OCI-LY1 (cell line): ENCODE measurements around the gene PDE11A.

Source experiments
- H2AFZ ChIP-seq: fragments of 200-600 bp; sonication (generic), shearing (Covaris generic); 2 replicates; pipeline ENCODE4 v1.6.0; 2014; ENCODE audit warnings: antibody characterized with exemption, mild to moderate bottlenecking, low read length
- H3F3A ChIP-seq: fragments of 200-600 bp; sonication (generic), shearing (Covaris generic); 2 replicates; pipeline ENCODE4 v1.6.0; 2014; ENCODE audit warnings: mild to moderate bottlenecking, antibody characterized with exemption, low read length, moderate library complexity; ENCODE audit not compliant: insufficient read depth
- H3K27ac ChIP-seq: fragments of 200-600 bp; sonication (generic); 2 replicates; pipeline ENCODE4 v1.5.1; 2014; ENCODE audit warnings: low read length, mixed run types, mild to moderate bottlenecking, low read depth; ENCODE audit not compliant: poor library complexity, severe bottlenecking
- H3K27me3 ChIP-seq: fragments of 200-600 bp; sonication (generic); 2 replicates; pipeline ENCODE4 v1.6.0; 2014; ENCODE audit warnings: antibody characterized with exemption, mild to moderate bottlenecking, low read length, moderate library complexity; ENCODE audit not compliant: insufficient read depth
- H3K36me3 ChIP-seq: fragments of 200-600 bp; sonication (generic); 2 replicates; pipeline ENCODE4 v1.6.1; 2014; ENCODE audit warnings: mild to moderate bottlenecking, antibody characterized with exemption, low read length, moderate library complexity, mixed read lengths; ENCODE audit not compliant: insufficient read depth
- H3K4me1 ChIP-seq: fragments of 200-600 bp; sonication (generic); 2 replicates; pipeline ENCODE4 v1.5.1; 2014; ENCODE audit warnings: mild to moderate bottlenecking, low read length, moderate library complexity; ENCODE audit not compliant: insufficient read depth, severe bottlenecking
- H3K4me2 ChIP-seq: fragments of 200-600 bp; sonication (generic), shearing (Covaris generic); 2 replicates; pipeline ENCODE4 v1.6.1; 2014; ENCODE audit warnings: low read length
- H3K4me3 ChIP-seq: fragments of 200-600 bp; sonication (generic); 2 replicates; pipeline ENCODE4 v1.5.1; 2014; ENCODE audit warnings: low read length, low read depth, mild to moderate bottlenecking, mixed read lengths; ENCODE audit not compliant: poor library complexity, severe bottlenecking
- H3K79me2 ChIP-seq: fragments of 200-600 bp; shearing (Covaris generic); 2 replicates; pipeline ENCODE4 v1.6.1; 2016; ENCODE audit warnings: mixed run types, low read length, mixed read lengths; ENCODE audit not compliant: insufficient read depth
- H3K9ac ChIP-seq: fragments of 200-600 bp; sonication (generic), shearing (Covaris generic); 2 replicates; pipeline ENCODE4 v1.6.1; 2014; ENCODE audit warnings: mild to moderate bottlenecking, low read length, mixed read lengths
- H3K9me2 ChIP-seq: fragments of 200-600 bp; sonication (generic), shearing (Covaris generic); 2 replicates; pipeline ENCODE4 v1.6.1; 2014; ENCODE audit warnings: low read depth, mild to moderate bottlenecking, low read length, mixed read lengths
- H3K9me3 ChIP-seq: fragments of 200-600 bp; shearing (Covaris generic); 2 replicates; pipeline ENCODE4 v1.6.1; 2014; ENCODE audit warnings: low read length, mixed read lengths
- H4K20me1 ChIP-seq: fragments of 200-600 bp; sonication (generic), shearing (Covaris generic); 2 replicates; pipeline ENCODE4 v1.6.0; 2016; ENCODE audit warnings: mild to moderate bottlenecking, low read length; ENCODE audit not compliant: insufficient read depth
- EZH2 ChIP-seq: fragments of 200-600 bp; sonication (generic), shearing (Covaris generic); IDR thresholded peaks from 2 replicates; pipeline ENCODE4 v1.8.0; 2017; ENCODE audit warnings: borderline replicate concordance, mixed run types, mild to moderate bottlenecking, antibody characterized with exemption, low read length, moderate library complexity, mixed read lengths
- TF ChIP-seq, protein P1 (sequence below): fragments of 200-600 bp; sonication (generic), shearing (Covaris generic); IDR thresholded peaks from 2 replicates; pipeline ENCODE4 v1.5.1; 2017; ENCODE audit warnings: mild to moderate bottlenecking, antibody characterized with exemption, low read length, moderate library complexity, mixed read lengths

Gene PDE11A

GRCh38 chr2:178115271-178115670 lies 42.7 kb upstream of the PDE11A start:
- H3K4me2 ChIP-seq: no peak overlapping the region
- no peaks in the 10 kb centered on the region for H3F3A ChIP-seq
- H3K79me2 ChIP-seq: no peaks in the 10 kb centered on the region
- H3K27me3 ChIP-seq: no peaks in the 10 kb centered on the region
- no peaks in the 10 kb centered on the region for H3K9me2 ChIP-seq
- no peaks in the 10 kb centered on the region for H3K9me3 ChIP-seq
- H2AFZ ChIP-seq: no peak overlapping the region
- TF ChIP-seq, protein P1, sequence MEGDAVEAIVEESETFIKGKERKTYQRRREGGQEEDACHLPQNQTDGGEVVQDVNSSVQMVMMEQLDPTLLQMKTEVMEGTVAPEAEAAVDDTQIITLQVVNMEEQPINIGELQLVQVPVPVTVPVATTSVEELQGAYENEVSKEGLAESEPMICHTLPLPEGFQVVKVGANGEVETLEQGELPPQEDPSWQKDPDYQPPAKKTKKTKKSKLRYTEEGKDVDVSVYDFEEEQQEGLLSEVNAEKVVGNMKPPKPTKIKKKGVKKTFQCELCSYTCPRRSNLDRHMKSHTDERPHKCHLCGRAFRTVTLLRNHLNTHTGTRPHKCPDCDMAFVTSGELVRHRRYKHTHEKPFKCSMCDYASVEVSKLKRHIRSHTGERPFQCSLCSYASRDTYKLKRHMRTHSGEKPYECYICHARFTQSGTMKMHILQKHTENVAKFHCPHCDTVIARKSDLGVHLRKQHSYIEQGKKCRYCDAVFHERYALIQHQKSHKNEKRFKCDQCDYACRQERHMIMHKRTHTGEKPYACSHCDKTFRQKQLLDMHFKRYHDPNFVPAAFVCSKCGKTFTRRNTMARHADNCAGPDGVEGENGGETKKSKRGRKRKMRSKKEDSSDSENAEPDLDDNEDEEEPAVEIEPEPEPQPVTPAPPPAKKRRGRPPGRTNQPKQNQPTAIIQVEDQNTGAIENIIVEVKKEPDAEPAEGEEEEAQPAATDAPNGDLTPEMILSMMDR: no peak
- no peak for TF ChIP-seq EZH2
- H3K9ac ChIP-seq: no peak overlapping the region
- no peak overlapping the region for H3K4me3 ChIP-seq
- peaks cover 17% of the 10 kb centered on the region for H3K4me1 ChIP-seq
- H4K20me1 ChIP-seq: no peaks in the 10 kb centered on the region
- H3K27ac ChIP-seq: no peak overlapping the region
- peaks cover 7% of the 10 kb centered on the region; the same call in 1 of the 2 replicates for H3K36me3 ChIP-seq

- Histone ChIP-seq H3K4me1 (peaks cover 17% of the 10 kb centered on the region), H3K36me3 (peaks cover 7% of the 10 kb centered on the region; the same call in 1 of the 2 replicates), H2AFZ (no peak overlapping the region), H4K20me1 (no peaks in the 10 kb centered on the region), H3K4me3 (no peak overlapping the region), H3K9me3 (no peaks in the 10 kb centered on the region), H3K27me3 (no peaks in the 10 kb centered on the region), H3K79me2 (no peaks in the 10 kb centered on the region), H3K27ac (no peak overlapping the region), H3K9ac (no peak overlapping the region), H3F3A (no peaks in the 10 kb centered on the region), H3K9me2 (no peaks in the 10 kb centered on the region), H3K4me2 (no peak overlapping the region)
- TF ChIP-seq EZH2: no peak
- TF ChIP-seq, protein P1: no peak
Measured at GRCh38 chr2:178114462-178114861, 41.9 kb upstream of the PDE11A start.

DNA sequence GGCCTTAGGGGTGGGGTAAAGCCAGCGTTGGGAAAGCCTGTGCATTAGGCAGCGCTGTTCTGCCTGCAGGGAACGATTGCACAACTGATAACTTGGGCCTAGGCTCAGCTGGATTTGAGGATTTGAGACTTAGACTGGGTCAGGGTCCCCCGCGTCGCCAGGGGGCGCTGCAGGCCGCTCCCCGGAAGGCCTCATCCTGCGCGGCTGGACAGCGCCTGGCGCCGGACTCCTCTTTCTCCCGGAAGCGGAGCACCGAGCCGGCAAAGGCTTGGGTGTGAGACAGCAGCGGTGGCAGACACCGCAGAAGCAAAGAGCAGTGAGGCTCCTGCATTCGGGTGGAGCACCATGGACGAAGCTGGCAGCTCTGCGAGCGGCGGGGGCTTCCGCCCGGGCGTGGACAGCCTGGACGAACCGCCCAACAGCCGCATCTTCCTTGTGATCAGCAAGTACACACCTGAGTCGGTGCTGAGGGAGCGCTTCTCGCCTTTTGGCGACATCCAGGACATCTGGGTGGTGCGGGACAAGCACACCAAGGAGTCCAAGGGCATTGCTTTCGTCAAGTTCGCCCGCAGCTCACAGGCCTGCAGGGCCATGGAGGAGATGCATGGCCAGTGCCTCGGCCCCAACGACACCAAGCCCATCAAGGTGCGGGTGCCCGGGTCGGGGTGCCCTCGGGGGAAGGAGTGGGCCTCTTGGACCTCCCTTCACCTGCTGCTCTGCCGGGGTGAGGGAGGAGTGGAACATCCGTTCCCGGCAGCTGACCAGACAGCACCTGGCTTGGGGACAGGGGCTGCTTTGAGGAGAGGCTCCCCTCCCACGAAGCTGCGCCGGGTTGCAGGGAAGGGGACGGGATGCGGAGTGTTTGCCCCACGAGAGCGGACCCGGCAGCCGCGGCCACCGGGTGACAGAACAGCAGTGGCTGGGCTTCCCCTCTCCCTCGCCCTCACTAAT lies 39.9 kb upstream of the PDE11A start, which contains the start of gene RBM45:
RBM45 (plus strand) TSS at position 236 of the 951 bp plus-strand sequence; CDS start at position 346, 110 bp downstream.
- peak within 1 kb of the TSS; percentile 98 for H2AFZ ChIP-seq
- peak within 1 kb of the TSS; percentile 86 for H3K4me2 ChIP-seq

More for the DNA sequence above, 39.9 kb upstream of the PDE11A start, which contains the start of gene RBM45:
- H3K9me2 ChIP-seq: no peaks in the 10 kb centered on the region
- no peaks in the 10 kb centered on the region for H3F3A ChIP-seq
- H3K9ac ChIP-seq: peak within 1 kb of the TSS; percentile 91
- no peaks in the 10 kb centered on the region for H3K79me2 ChIP-seq
- TF ChIP-seq EZH2: no peak
- TF ChIP-seq, protein P1: peak; percentile 95
- peaks cover 1% of the 10 kb centered on the region; the same call in 1 of the 2 replicates for H3K36me3 ChIP-seq
- no peaks in the 10 kb centered on the region for H4K20me1 ChIP-seq
- H3K4me1 ChIP-seq: peaks cover 17% of the 10 kb centered on the region
- no peak within 1 kb of the TSS for H3K27ac ChIP-seq
- H3K27me3 ChIP-seq: no peaks in the 10 kb centered on the region
- no peaks in the 10 kb centered on the region for H3K9me3 ChIP-seq
- H3K4me3 ChIP-seq: peak within 1 kb of the TSS; percentile 93
